ENCODE results near the gene CDON.

The CDON gene

DNA sequence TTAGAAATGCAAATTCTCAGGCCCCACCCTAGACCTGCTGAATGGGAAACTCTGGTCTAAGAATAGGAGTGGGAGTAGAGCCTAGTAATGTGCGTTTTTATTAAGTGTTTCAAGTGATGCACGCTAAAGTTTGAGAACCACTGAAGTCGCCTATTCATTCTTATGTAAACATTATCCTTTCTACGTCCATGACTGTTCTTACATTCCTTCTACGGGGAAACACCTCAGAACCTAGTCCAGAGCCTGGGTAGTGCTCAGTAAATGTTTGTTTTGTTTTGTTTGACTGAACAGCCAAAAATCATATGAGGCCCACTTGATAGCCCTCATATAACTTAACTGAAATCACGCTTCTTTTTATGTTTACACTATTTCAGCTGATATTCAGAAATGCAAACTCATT lies 87.0 kb downstream of the CDON start:
- TF ChIP-seq, protein P1, sequence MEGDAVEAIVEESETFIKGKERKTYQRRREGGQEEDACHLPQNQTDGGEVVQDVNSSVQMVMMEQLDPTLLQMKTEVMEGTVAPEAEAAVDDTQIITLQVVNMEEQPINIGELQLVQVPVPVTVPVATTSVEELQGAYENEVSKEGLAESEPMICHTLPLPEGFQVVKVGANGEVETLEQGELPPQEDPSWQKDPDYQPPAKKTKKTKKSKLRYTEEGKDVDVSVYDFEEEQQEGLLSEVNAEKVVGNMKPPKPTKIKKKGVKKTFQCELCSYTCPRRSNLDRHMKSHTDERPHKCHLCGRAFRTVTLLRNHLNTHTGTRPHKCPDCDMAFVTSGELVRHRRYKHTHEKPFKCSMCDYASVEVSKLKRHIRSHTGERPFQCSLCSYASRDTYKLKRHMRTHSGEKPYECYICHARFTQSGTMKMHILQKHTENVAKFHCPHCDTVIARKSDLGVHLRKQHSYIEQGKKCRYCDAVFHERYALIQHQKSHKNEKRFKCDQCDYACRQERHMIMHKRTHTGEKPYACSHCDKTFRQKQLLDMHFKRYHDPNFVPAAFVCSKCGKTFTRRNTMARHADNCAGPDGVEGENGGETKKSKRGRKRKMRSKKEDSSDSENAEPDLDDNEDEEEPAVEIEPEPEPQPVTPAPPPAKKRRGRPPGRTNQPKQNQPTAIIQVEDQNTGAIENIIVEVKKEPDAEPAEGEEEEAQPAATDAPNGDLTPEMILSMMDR (IDR thresholded peaks at IDR 0.05; ENCODE audit: control insufficient read depth, extremely low read depth, insufficient read depth): no peak
- H3K4me3 ChIP-seq (ENCODE audit: low read depth, low read length): no peak overlapping the region
- DNase-seq (ENCODE audit: low read depth): no peak

DNA sequence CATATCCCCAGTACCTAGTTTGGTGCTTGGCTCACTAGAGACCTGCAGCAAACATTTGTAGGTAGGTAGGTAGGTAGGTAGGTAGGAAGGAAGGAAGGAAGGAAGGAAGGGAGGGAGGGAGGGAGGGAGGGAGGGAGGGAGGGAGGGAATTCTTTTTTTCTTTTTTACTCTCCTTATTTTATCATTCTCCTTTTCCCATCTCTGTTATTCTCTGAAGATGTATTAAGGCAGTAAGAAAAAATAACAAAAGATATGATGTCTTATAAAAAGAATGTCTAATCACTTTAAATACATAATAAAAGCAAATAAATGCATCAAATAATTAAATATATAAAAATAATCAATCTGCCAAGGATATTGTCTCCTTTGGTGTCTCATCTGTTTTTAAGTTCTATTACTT lies 88.4 kb downstream of the CDON start:
- DNase-seq (ENCODE audit: low read depth): no peak
- TF ChIP-seq, protein P1 (IDR thresholded peaks at IDR 0.05; ENCODE audit: control insufficient read depth, extremely low read depth, insufficient read depth): no peak
- no peak overlapping the region for H3K4me3 ChIP-seq (ENCODE audit: low read depth, low read length)

DNA sequence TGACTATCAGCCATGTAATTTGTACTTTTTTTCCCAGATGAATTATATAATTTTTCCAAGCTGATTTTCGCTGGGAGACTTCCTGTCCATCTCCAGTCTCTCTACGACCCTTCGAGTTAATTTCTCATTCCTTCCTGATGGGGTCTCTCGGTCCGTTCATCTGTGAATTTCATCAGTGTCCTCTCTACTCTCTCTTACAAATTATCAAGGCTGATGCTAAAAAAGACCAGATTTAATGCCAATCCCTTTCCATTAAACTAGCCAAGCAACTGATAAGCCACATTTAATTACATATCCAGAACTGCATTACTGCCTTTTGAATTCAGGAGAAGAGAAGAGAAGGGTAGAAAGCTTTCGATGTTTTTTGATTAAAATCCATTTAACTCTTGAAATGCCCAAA lies 91.0 kb downstream of the CDON start:
- TF ChIP-seq, protein P1 (IDR thresholded peaks at IDR 0.05; ENCODE audit: control insufficient read depth, extremely low read depth, insufficient read depth): no peak
- DNase-seq (ENCODE audit: low read depth): no peak

DNA sequence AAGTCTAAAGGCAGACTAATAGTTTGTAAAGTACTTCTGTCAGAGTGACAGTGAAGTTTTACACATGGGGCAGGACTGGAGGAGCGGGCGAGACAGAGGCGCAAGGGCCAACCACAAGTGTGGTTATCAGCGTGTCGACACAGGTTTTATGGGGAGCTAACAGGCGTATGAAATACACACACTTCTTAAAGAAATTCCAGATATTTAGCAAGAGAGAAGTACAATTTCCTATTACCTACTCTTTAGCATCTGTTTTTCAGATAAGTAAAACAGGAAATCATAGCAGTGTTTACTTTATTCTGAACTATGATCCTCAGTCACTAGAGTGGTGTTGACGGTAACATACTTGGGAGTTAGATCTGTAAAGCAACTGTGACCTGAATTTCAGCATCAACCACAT lies 94.3 kb downstream of the CDON start:
- TF ChIP-seq, protein P1 (IDR thresholded peaks at IDR 0.05; ENCODE audit: control insufficient read depth, extremely low read depth, insufficient read depth): no peak
- no peak for DNase-seq (ENCODE audit: low read depth)
- H3K4me3 ChIP-seq (ENCODE audit: low read depth, low read length): no peak overlapping the region

More for the DNA sequence above, 91.0 kb downstream of the CDON start:
- H3K4me3 ChIP-seq (ENCODE audit: low read depth, low read length): no peak overlapping the region

DNA sequence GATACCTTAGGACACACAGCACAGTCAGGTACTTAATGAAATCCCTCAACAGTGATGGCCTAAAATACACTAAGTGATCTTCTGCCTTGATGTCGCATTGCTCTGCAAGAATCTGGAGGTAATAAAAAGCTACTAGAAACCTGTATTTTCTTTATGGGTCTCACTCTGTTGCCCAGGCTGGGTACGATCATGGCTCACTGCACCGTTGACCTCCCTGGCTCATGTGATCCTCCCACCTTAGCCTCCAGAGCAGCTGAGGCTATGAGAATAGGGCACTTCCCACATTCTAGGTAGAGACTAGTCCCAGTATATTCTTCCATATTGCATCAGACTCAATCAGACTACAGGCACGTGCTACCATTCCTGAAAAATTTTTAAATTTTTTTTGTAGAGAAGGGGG lies 95.2 kb downstream of the CDON start:
- H3K4me3 ChIP-seq (ENCODE audit: low read depth, low read length): no peak overlapping the region
- no peak for DNase-seq (ENCODE audit: low read depth)
- TF ChIP-seq, protein P1 (IDR thresholded peaks at IDR 0.05; ENCODE audit: control insufficient read depth, extremely low read depth, insufficient read depth): no peak

DNA sequence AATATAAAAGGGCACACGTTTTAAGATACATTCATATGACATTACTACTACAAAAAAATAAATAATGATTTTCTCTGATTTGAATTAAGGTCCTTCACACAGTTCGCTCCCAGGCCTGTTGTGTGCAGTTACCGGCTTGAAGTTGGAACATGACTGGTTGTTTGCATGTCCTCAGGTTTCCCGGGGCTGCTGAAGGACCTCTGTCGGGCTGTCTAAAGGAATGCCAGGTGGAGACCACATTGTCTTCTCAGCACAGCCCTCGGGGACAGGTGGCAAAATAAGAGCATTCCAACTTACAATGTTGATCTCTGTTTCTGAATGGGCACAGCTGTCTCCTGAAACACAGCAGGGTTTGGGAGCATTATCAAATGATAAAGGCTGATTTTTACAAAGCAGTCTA lies 101.9 kb downstream of the CDON start:
- TF ChIP-seq, protein P1 (IDR thresholded peaks at IDR 0.05; ENCODE audit: control insufficient read depth, extremely low read depth, insufficient read depth): no peak
- no peak for DNase-seq (ENCODE audit: low read depth)

DNA sequence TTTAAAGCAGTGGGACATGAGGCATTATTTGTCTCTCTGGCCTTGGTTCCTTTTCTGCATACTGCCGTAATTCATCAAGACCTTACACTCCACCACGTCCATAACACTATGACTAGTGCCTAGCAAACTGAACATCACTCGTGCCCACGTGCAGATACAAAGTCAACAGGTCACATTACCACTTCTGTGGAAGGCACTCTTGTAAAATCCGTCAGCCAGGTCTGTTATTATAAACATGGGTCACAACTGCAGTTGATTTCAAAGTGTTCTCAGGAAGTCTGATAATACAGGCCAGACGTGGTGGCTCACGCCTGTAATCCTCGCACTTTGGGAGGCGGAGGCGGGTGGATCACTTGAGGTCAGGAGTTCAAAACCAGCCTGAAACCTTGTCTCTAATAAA lies 102.7 kb downstream of the CDON start:
- TF ChIP-seq, protein P1 (IDR thresholded peaks at IDR 0.05; ENCODE audit: control insufficient read depth, extremely low read depth, insufficient read depth): no peak
- no peak for DNase-seq (ENCODE audit: low read depth)
- H3K4me3 ChIP-seq (ENCODE audit: low read depth, low read length): no peak overlapping the region

More for the DNA sequence above, 101.9 kb downstream of the CDON start:
- H3K4me3 ChIP-seq (ENCODE audit: low read depth, low read length): no peak overlapping the region

All from LNCaP clone FGC (cell line).